ENCODE measurements around the gene PEDS1. TPM values are rescaled to one million over a fixed set of nuclear protein-coding genes. Genes with fewer than 3 reads are reported as not detected.
A peak's percentile ranks its signal among the peaks of the same experiment; 100 is the strongest.

The PEDS1 gene
- total and polyA plus RNA-seq, 2 of the 13 experiments (the other 11 are each of a cell fraction or from before 2014, with no cell fraction given), result 30.5 to 93.9 TPM

DNA sequence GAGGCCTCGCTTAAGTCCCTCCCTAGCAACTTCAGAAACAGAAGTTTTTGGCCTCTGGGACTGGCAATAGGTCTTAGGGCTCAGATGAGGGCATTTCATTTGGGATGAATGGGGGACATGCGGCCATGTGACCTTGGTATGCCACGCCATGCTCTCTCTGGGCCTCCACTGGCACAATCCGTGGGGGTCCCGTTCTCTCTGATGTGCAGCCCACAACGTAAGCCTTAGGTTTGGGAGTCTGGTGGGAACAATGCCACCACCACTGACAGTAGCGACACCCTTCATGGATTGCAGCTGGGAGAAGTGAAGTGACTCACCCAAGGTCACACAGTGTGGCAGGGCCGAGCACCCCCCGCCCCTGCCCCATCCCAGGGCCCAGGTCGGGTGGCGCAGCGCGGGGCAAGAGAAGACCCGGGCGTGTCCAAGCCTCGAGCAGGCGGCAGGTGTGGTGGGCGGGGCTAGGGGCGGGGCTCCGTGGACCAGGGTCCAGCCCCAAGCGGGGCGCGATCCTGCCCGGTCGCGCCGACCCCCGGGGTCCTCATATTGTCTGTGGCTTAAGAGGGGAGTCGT lies 36.2 kb upstream of the PEDS1 start (continued):
- TF ChIP-seq ZNF562 (CRISPR knock-in tag; IDR thresholded peaks at IDR 0.05; ENCODE audit: borderline replicate concordance) (no peak), ETV5 (CRISPR knock-in tag; IDR thresholded peaks at IDR 0.05; ENCODE audit: borderline replicate concordance) (no peak; the same call in 1 of the 2 replicates), ZZZ3 (CRISPR knock-in tag; IDR thresholded peaks at IDR 0.05; ENCODE audit: borderline replicate concordance) (0 out of 2 replicates have a peak, but pooled peaks have one; percentile 40), RORA (CRISPR knock-in tag; IDR thresholded peaks at IDR 0.05) (no peak), JUNB (CRISPR knock-in tag; IDR thresholded peaks at IDR 0.05; ENCODE audit: borderline replicate concordance) (no peak), KAT8 (CRISPR knock-in tag; IDR thresholded peaks at IDR 0.05) (no peak; the same call in 1 of the 2 replicates), NFATC3 (CRISPR knock-in tag; IDR thresholded peaks at IDR 0.05) (0 out of 2 replicates have a peak, but pooled peaks have one; percentile 7), SOX6 (IDR thresholded peaks at IDR 0.05) (no peak), SOX6 (CRISPR knock-in tag; IDR thresholded peaks at IDR 0.05) (peak; percentile 32; the same call in 1 of the 2 replicates), ZNF367 (CRISPR knock-in tag; IDR thresholded peaks at IDR 0.05; ENCODE audit: borderline replicate concordance) (peak; percentile 77; the same call in 1 of the 2 replicates), ZNF546 (CRISPR knock-in tag; conservative IDR thresholded peaks at IDR 0.05) (0 out of 2 replicates have a peak, but pooled peaks have one; percentile 63), XBP1 (CRISPR knock-in tag; IDR thresholded peaks at IDR 0.05) (no peak), ZNF253 (CRISPR knock-in tag; IDR thresholded peaks at IDR 0.05; ENCODE audit: borderline replicate concordance) (no peak), MYC (CRISPR knock-in tag; IDR thresholded peaks at IDR 0.05; ENCODE audit: borderline replicate concordance) (peak; percentile 77), FOSL2 (CRISPR knock-in tag; IDR thresholded peaks at IDR 0.05) (peak; percentile 97), PAX8 (CRISPR knock-in tag; IDR thresholded peaks at IDR 0.05; ENCODE audit: borderline replicate concordance) (0 out of 2 replicates have a peak, but pooled peaks have one; percentile 58), MXI1 (IDR thresholded peaks at IDR 0.05; ENCODE audit: borderline replicate concordance, low read depth, low read length) (no peak), ZBTB42 (CRISPR knock-in tag; IDR thresholded peaks at IDR 0.05) (0 out of 2 replicates have a peak, but pooled peaks have one; percentile 4), MZF1 (CRISPR knock-in tag; IDR thresholded peaks at IDR 0.05; ENCODE audit: borderline replicate concordance) (no peak)
- TF ChIP-seq, protein P1, sequence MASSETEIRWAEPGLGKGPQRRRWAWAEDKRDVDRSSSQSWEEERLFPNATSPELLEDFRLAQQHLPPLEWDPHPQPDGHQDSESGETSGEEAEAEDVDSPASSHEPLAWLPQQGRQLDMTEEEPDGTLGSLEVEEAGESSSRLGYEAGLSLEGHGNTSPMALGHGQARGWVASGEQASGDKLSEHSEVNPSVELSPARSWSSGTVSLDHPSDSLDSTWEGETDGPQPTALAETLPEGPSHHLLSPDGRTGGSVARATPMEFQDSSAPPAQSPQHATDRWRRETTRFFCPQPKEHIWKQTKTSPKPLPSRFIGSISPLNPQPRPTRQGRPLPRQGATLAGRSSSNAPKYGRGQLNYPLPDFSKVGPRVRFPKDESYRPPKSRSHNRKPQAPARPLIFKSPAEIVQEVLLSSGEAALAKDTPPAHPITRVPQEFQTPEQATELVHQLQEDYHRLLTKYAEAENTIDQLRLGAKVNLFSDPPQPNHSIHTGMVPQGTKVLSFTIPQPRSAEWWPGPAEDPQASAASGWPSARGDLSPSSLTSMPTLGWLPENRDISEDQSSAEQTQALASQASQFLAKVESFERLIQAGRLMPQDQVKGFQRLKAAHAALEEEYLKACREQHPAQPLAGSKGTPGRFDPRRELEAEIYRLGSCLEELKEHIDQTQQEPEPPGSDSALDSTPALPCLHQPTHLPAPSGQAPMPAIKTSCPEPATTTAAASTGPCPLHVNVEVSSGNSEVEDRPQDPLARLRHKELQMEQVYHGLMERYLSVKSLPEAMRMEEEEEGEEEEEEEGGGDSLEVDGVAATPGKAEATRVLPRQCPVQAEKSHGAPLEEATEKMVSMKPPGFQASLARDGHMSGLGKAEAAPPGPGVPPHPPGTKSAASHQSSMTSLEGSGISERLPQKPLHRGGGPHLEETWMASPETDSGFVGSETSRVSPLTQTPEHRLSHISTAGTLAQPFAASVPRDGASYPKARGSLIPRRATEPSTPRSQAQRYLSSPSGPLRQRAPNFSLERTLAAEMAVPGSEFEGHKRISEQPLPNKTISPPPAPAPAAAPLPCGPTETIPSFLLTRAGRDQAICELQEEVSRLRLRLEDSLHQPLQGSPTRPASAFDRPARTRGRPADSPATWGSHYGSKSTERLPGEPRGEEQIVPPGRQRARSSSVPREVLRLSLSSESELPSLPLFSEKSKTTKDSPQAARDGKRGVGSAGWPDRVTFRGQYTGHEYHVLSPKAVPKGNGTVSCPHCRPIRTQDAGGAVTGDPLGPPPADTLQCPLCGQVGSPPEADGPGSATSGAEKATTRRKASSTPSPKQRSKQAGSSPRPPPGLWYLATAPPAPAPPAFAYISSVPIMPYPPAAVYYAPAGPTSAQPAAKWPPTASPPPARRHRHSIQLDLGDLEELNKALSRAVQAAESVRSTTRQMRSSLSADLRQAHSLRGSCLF (CRISPR knock-in tag; IDR thresholded peaks at IDR 0.05; ENCODE audit: borderline replicate concordance), result no peak
- TF ChIP-seq, protein P2, sequence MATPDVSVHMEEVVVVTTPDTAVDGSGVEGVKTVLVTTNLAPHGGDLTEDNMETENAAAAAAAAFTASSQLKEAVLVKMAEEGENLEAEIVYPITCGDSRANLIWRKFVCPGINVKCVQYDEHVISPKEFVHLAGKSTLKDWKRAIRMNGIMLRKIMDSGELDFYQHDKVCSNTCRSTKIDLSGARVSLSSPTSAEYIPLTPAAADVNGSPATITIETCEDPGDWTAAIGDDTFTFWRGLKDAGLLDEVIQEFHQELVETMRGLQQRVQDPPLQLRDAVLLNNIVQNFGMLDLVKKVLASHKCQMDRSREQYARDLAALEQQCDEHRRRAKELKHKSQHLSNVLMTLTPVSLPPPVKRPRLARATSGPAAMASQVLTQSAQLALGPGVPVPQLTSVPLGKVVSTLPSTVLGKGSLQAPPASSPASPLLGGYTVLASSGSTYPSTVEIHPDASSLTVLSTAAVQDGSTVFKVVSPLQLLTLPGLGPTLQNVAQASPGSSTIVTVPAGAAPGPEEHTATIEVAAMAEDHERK (CRISPR knock-in tag; IDR thresholded peaks at IDR 0.05; ENCODE audit: low read depth), result no peak
- TF ChIP-seq, protein P3, sequence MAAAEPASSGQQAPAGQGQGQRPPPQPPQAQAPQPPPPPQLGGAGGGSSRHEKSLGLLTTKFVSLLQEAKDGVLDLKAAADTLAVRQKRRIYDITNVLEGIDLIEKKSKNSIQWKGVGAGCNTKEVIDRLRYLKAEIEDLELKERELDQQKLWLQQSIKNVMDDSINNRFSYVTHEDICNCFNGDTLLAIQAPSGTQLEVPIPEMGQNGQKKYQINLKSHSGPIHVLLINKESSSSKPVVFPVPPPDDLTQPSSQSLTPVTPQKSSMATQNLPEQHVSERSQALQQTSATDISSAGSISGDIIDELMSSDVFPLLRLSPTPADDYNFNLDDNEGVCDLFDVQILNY (CRISPR knock-in tag; conservative IDR thresholded peaks at IDR 0.05), result no peak
- TF ChIP-seq, protein P4, sequence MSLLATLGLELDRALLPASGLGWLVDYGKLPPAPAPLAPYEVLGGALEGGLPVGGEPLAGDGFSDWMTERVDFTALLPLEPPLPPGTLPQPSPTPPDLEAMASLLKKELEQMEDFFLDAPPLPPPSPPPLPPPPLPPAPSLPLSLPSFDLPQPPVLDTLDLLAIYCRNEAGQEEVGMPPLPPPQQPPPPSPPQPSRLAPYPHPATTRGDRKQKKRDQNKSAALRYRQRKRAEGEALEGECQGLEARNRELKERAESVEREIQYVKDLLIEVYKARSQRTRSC (CRISPR knock-in tag; IDR thresholded peaks at IDR 0.05; ENCODE audit: low read depth), result no peak

All from HepG2 (cell line).